Prostate gland (tissue), 2 donors: ENCODE measurements around the gene BDH1. TPM values are rescaled to one million over a fixed set of nuclear protein-coding genes. Genes with fewer than 3 reads are reported as not detected.
"Not testable (repeated sequence)": the region's sequence is repeated elsewhere in the genome, so short reads cannot be mapped to it uniquely, and the experiment has no call there.

Experiments
- DNase-seq: peaks from one replicate; pipeline ENCODE4 v3.0.0-alpha.2; 2019; ENCODE audit warnings: low spot score
- H3K27ac ChIP-seq, 2 donors: fragments of 200-600 bp; sonication (generic); 2 replicates each; pipeline ENCODE4 v1.5.1; 2017 to 2019
- H3K27me3 ChIP-seq: fragments of 200-600 bp; sonication (generic); replicated peaks from 2 replicates; pipeline ENCODE4 v1.5.1; 2019; ENCODE audit not compliant: insufficient read depth
- H3K36me3 ChIP-seq, 2 donors: fragments of 200-600 bp; sonication (generic); 1 replicate in 1 of 2; 2 replicates in 1 of 2; pipeline versions ENCODE4 v1.5.1 to v1.8.1; 2017 to 2019
- H3K4me1 ChIP-seq: fragments of 200-600 bp; sonication (generic); replicated peaks from 2 replicates; pipeline ENCODE4 v1.5.1; 2019
- H3K4me3 ChIP-seq, 2 donors: fragments of 200-600 bp; sonication (generic); 2 replicates each; pipeline ENCODE4 v1.5.1; 2017 to 2019
- H3K9me3 ChIP-seq: fragments of 200-600 bp; sonication (generic); 2 replicates; pipeline ENCODE4 v1.5.1; 2017
- POLR2A ChIP-seq: fragments of 450-650 bp; IDR thresholded peaks from one replicate; pipeline ENCODE4 v1.6.1; 2016; ENCODE audit warnings: antibody characterized with exemption, mild to moderate bottlenecking
- POLR2AphosphoS5 ChIP-seq: sonication (generic); formaldehyde crosslinking; IDR thresholded peaks from one replicate; pipeline ENCODE4 v1.6.1; 2017; ENCODE audit warnings: antibody characterized with exemption
- WGBS: methylation state at CpG from one replicate; pipeline ENCODE4 v1.1.5; 2018; 5-methylcytosine and 5-hydroxymethylcytosine counted together
- intact Hi-C: fragments of 100-400 bp; cut with DNase I; formaldehyde crosslinking; loops from one replicate; pipeline ENCODE4 v1.14.2; 2022
- total RNA-seq, 2 donors: library from RNA; depleted of rRNA; stranded (reverse); fragments of >200 nt; gene quantifications; one replicate each; pipeline ENCODE4 v1.1.0, GENCODE V29; 2016
- TF ChIP-seq, protein P1 (sequence below), 4 experiments: fragments of 200-600 bp in 2 of 4; fragments of 450-650 bp in 2 of 4; sonication (generic) in 2 of 4; IDR thresholded peaks; 1 replicate in 3 of 4; 2 replicates in 1 of 4; pipeline ENCODE4 v1.5.1; 2016 to 2019; ENCODE audit warnings: antibody characterized with exemption in 4 of 4, mild to moderate bottlenecking in 2 of 4, moderate library complexity in 2 of 4

Gene BDH1
- total RNA-seq, 2 donors from 2014 or later = 41.1 to 84.3 TPM

DNA sequence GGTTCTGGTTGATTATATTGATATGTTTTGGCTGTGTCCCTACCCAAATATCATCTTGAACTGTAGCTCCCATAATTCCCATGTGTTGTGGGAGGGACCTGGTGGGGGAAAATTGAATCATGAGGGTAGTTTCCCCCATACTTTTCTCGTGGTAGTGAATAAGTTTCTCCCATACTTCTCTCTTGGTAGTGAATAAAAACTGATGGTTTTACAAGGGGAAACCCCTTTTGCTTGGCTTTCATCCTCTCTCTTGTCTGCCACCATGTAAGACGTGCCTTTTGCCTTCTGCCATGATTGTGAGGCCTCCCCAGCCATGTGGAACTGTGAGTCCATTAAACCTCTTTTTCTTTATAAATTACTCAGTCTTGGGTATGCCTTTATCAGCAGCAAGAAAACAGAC is 13.7 kb upstream of the BDH1 start:
- WGBS = 71% methylated on average over 2 of the region's 2 CpGs
- DNase-seq, intact Hi-C loops: not testable (repeated sequence)

DNA sequence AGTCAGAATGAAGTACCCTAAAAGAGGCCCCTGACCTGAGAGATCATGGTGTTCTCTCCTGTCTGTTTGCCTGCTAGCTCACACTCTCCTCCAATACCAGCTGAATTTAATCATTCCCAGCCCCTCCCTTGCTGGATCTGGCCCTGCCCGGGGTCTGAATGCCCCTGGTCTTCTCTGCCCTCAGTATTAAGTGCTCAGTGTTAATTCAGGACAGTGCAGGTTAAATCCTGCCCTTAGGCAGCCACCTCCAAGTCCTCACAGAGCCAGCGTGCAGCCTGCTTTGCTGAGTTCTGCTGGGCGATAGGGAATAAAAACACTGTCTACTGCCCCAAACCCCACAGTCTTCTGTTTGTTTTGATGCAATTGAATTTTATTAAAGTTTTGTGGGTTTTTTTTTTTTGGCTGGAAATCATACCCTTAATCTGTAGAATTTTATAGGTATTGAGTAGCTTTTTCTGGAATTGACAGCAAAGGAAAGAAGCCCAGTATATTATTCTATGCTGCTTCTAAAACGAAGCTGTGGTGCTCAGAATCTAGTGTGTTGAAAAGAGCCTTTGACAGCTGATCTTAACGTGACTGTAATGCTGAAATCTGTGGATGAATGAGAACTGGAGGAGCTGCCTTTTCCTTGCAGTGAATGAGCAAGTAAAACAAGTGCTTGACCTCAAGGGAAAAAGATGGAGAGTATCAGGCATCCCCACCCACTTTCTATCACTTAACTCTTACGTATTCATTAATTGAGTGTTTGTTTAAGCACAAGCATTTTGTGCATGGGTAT is 12.3 kb upstream of the BDH1 start:
- Histone ChIP-seq H3K36me3 (no peaks in the 10 kb centered on the region), H3K27me3 (no peaks in the 10 kb centered on the region), H3K9me3 (no peaks in the 10 kb centered on the region), H3K27ac (no peak overlapping the region), H3K4me1 (no peaks in the 10 kb centered on the region), H3K4me3 (no peak overlapping the region)
- DNase-seq = no peak
- intact Hi-C loops = no loop called here
- WGBS = 32% methylated on average over 6 of the region's 6 CpGs
- TF ChIP-seq POLR2A (no peak), POLR2AphosphoS5 (no peak)
- TF ChIP-seq, protein P1, sequence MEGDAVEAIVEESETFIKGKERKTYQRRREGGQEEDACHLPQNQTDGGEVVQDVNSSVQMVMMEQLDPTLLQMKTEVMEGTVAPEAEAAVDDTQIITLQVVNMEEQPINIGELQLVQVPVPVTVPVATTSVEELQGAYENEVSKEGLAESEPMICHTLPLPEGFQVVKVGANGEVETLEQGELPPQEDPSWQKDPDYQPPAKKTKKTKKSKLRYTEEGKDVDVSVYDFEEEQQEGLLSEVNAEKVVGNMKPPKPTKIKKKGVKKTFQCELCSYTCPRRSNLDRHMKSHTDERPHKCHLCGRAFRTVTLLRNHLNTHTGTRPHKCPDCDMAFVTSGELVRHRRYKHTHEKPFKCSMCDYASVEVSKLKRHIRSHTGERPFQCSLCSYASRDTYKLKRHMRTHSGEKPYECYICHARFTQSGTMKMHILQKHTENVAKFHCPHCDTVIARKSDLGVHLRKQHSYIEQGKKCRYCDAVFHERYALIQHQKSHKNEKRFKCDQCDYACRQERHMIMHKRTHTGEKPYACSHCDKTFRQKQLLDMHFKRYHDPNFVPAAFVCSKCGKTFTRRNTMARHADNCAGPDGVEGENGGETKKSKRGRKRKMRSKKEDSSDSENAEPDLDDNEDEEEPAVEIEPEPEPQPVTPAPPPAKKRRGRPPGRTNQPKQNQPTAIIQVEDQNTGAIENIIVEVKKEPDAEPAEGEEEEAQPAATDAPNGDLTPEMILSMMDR (IDR thresholded peaks at IDR 0.05) = no peak

More for the DNA sequence above, 13.7 kb upstream of the BDH1 start:
- H3K9me3 ChIP-seq, H3K27me3 ChIP-seq, H3K4me1 ChIP-seq, H3K4me3 ChIP-seq, H3K27ac ChIP-seq, H3K36me3 ChIP-seq: not testable (repeated sequence)

DNA sequence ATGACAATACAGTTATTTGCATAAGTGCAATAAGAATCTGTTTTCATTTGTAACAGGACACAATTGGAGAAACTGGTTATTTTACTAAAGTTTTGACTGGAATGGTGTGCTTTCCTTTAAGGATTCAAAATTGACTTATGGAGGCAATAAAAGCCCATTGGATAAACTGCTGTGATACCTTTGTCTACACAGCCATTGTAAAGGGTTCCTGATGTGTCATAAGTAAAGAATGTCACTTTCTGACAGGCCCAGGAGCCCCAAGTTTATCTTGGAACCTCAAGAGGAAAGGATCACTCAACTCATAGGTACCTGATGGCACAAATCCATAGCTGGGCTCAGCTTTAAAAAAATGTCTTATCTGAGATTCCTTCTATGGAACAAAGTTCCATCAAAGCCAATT is 10.4 kb upstream of the BDH1 start:
- H3K27me3 ChIP-seq, H3K9me3 ChIP-seq, H3K4me1 ChIP-seq, DNase-seq, intact Hi-C loops, H3K27ac ChIP-seq, H3K36me3 ChIP-seq, H3K4me3 ChIP-seq: not testable (repeated sequence)

DNA sequence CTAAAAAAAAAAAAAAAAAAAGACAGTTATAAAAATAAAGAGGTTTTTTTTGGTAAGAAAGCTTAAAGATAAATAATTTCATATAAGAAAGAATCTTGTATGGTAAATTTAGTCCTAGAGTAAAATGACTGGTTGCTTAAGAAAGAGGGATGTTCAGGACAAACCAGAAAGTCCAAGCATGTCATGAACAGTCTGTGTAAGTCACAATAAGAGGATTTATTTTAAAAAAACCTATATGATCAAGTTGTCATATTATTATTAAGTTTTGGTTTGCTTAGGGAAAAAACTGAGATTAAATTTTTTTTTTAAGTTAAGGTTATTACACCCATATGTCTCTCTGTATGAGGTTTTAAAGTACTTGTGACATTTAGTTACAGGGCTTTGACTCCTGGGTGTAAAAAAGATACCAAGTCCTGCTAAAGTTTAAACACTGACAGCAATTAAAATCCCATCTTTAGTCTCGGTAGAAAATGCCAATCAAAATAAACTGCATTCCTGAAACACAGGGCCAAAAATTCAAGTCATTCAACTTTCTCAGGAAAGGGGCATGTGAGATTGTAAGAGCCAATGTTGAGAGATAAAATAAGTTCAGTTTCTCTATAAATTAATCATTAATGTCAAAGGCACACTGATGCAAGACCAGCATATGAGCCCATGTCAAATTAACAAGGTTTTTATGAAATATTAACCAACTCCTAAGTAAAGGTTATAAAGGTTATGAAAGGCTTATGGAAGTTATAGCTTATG is 8.5 kb upstream of the BDH1 start:
- H3K36me3 ChIP-seq = no peaks in the 10 kb centered on the region
- intact Hi-C loops = no loop called here
- no peaks in the 10 kb centered on the region for H3K9me3 ChIP-seq
- TF ChIP-seq POLR2A (no peak), POLR2AphosphoS5 (no peak)
- TF ChIP-seq, protein P1 (IDR thresholded peaks at IDR 0.05) = no peak
- no peaks in the 10 kb centered on the region for H3K4me1 ChIP-seq
- H3K4me3 ChIP-seq = no peak overlapping the region
- H3K27me3 ChIP-seq = no peaks in the 10 kb centered on the region
- WGBS = 67% methylated on average over 1 of the region's 1 CpG
- no peak overlapping the region for H3K27ac ChIP-seq
- no peak for DNase-seq

- no peak for TF ChIP-seq POLR2AphosphoS5
- TF ChIP-seq, protein P1 (IDR thresholded peaks at IDR 0.05) = no peak
- TF ChIP-seq POLR2A = no peak
- intact Hi-C loops = no loop called here
- H3K27me3 ChIP-seq = no peaks in the 10 kb centered on the region
- H3K4me3 ChIP-seq = no peak overlapping the region
- no peaks in the 10 kb centered on the region for H3K9me3 ChIP-seq
- no peaks in the 10 kb centered on the region for H3K36me3 ChIP-seq
- H3K4me1 ChIP-seq = no peaks in the 10 kb centered on the region
- 85% methylated on average over 6 of the region's 6 CpGs for WGBS
- DNase-seq = no peak
- no peak overlapping the region for H3K27ac ChIP-seq
These were observed 6.9 kb upstream of the BDH1 start for GRCh38 chr3:197562398-197563251.
